ENCODE data around the gene PADI2.

- TF ChIP-seq CTCF (IDR thresholded peaks at IDR 0.05; ENCODE audit: low read depth, low read length, poor library complexity, severe bottlenecking): no peak
- no peak for TF ChIP-seq EZH2phosphoT487 (IDR thresholded peaks at IDR 0.05; ENCODE audit: borderline replicate concordance, low read length)
These were observed 983 bp downstream of the PADI2 start for GRCh38 chr1:17118268-17118667.
